Measurements from ENCODE around the gene GALNT1.

DNA sequence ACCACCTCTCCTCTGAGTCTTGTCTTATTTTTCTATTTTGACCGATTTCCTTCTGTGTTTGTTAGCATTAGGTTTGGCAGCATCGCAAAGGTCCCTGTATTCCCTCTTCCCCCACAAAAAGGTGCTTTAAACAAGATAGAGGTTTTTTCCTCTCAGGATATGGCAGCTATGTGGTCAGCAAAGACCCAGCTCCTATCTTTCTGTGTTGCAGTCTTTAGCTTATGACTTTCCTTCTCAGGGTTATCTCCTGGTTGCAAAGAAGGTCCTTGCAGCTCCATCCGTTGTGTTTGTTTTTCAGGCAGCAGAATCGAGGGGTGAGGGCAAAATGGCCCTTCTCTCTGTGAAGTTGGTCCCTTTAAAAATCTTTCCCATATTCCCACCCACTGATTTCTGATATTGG, 38.4 kb downstream of the GALNT1 start:
- TF ChIP-seq, protein P1, sequence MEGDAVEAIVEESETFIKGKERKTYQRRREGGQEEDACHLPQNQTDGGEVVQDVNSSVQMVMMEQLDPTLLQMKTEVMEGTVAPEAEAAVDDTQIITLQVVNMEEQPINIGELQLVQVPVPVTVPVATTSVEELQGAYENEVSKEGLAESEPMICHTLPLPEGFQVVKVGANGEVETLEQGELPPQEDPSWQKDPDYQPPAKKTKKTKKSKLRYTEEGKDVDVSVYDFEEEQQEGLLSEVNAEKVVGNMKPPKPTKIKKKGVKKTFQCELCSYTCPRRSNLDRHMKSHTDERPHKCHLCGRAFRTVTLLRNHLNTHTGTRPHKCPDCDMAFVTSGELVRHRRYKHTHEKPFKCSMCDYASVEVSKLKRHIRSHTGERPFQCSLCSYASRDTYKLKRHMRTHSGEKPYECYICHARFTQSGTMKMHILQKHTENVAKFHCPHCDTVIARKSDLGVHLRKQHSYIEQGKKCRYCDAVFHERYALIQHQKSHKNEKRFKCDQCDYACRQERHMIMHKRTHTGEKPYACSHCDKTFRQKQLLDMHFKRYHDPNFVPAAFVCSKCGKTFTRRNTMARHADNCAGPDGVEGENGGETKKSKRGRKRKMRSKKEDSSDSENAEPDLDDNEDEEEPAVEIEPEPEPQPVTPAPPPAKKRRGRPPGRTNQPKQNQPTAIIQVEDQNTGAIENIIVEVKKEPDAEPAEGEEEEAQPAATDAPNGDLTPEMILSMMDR (IDR thresholded peaks at IDR 0.05), result no peak
- no peak for TF ChIP-seq POLR2A (IDR thresholded peaks at IDR 0.05)

Data from testis (tissue), 2 donors.